GM19438 (cell line): ENCODE results near the gene ARHGAP12.

Experiments
- ATAC-seq: cut with Tn5 transposase; IDR thresholded peaks from one replicate; pipeline ENCODE4 v1.9.1; 2021; ENCODE audit warnings: low read depth; ENCODE audit not compliant: unreplicated experiment

Gene ARHGAP12

GRCh38 chr10:31886885-31887284, 41.7 kb downstream of the ARHGAP12 start:
- no peak for ATAC-seq

- no peak for ATAC-seq
These were observed 42.7 kb downstream of the ARHGAP12 start for GRCh38 chr10:31885971-31886370.

DNA sequence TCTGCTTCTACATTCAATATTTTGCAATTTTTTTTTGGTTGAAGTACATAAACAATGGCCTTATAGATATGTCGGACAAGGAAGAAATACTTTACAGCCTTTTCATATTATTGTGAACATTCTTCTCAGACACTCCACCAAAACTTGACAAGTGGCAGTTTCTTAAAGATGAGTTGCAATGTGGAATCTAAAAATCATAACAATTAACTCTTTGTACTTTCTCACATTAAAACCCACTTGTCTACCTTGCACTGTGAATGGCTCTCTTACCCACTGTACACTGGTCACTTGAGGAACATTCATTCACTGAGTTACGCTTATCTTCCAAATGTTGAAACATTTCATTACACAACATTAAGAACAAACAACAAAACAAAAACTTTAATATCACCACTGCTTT, 44.2 kb downstream of the ARHGAP12 start:
- no peak for ATAC-seq

GRCh38 chr10:31883397-31883796, 45.2 kb downstream of the ARHGAP12 start:
- ATAC-seq, result no peak

- ATAC-seq, result no peak
These were observed 50.1 kb downstream of the ARHGAP12 start for GRCh38 chr10:31878486-31878885.

DNA sequence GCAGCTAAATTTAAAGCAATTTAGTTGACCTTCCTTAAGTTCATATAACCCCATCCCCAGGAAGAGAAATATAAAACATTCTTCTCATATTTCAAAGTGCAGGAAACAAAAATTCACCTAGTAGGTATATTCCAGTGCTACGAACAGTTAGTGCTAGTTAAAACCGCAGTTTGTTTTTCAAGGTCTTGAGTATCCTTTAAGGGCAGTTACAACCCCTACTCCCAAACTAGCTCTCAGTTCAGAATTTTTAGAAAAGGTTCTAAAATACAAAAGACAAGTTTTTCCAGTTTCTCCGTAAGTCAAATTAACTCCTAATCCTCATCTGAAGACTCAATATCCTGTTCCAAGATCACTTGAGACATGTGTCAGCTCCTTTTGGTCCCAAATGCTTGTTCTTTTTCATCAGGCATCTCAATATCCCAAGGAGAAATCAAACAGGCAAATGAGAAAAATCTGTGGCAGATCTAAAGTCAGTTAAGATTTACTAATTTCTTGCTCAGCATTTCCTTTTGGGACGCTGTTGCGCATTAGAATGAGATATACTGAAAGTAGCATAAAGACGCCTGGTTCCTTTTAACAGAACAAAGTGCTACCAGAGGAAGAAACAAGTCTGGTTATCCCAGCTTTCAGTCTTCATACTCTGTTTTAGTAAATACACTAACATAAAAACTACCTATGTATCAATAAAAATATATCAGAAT, 51.8 kb downstream of the ARHGAP12 start:
- ATAC-seq, result no peak

- peak; percentile 93 for ATAC-seq
These were observed 53.0 kb downstream of the ARHGAP12 start for GRCh38 chr10:31875608-31876007.

- no peak for ATAC-seq
These were observed 54.9 kb downstream of the ARHGAP12 start for GRCh38 chr10:31873724-31874123.

GRCh38 chr10:31871266-31872065, 57.2 kb downstream of the ARHGAP12 start:
- no peak for ATAC-seq

- ATAC-seq, result no peak
These were observed 61.0 kb downstream of the ARHGAP12 start for GRCh38 chr10:31867646-31868045.

- no peak for ATAC-seq
These were observed 62.4 kb downstream of the ARHGAP12 start for GRCh38 chr10:31866118-31866670.

DNA sequence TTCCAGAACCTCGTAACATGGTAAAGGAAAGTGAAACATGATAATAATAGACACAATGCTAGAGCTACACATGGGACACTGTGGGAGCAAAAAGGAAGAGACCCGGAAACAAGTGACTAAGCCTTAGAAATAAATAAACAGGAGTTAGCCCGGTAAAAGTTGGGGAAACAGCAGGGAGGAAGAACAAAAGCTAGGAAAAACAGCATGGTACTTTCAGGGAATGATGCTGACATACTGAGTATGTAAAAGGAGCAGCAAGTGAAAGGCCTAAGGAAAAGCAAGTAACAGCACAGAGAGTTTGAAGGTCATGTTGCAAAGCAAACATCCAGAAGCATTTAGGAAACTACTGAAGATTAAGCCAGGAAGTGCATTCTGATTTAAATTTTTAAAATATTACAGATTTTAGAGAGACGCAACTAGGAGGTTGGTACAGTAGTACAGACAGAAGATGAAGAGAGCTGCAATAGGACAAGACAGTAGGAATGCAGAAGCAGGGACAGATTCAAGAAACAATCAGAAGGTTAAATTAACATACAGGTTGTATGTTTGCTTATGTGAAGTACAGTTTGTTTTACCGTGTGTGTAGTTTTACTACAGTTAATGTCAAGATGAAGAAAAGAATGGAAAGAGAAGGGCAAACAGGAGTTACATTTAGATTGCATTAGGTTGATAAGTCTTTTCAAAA, 63.7 kb downstream of the ARHGAP12 start:
- no peak for ATAC-seq

GRCh38 chr10:31855033-31855432, 73.6 kb downstream of the ARHGAP12 start:
- no peak for ATAC-seq

DNA sequence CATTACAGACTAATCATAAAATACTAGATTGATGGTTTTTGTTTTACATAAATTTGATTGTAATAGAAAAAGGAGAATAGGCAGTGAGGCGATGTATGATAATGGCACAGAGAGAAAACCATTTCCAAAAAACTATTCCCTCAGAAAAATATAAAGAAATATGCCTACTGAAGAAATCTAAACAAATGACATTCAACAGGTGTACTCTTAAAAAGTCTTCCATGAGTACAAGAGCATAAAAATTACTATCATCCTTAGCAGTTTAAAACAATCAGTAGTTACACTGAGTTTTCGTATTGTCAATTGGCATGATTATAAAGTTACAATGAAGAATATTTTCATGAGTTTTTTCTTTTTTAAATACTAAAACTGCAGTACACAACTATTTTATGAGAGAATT, 75.0 kb downstream of the ARHGAP12 start:
- no peak for ATAC-seq

DNA sequence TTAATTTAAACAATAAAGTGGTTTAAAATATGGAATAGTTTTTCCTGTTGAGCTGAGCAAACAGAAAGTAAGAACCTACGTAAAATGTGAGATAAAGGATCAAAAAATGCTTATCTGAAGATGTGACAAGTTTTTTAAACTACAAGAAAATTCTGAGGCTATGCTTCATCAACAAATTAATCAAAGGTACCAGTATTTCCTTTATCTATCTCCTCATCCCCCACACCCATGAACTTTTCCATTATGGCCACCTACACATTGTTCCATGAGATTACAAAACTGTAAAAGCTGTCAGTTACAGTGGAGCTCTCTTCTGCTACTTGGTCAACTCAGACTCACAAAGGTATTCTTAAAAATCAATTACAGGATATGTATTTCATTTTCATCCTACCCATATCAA, 77.4 kb downstream of the ARHGAP12 start:
- no peak for ATAC-seq

DNA sequence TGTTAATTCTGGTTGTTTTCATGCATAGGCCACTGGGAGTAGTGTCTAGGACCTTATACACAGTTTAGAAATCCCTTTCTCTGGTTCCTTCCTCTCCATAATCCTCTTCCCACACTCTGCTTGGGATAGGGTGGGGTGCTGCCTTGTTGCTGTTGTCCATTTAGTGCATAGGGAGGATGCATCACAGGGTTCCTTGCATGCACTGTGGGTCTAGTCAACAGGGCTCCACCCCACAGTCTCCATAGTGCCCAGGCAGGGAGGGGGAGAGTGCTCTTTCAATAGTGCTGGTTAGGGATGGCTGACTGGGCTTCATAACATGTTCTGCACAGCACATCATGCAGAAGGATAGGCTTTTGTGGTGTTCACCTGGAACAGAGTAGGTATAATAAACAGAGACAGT, 81.1 kb downstream of the ARHGAP12 start:
- no peak for ATAC-seq

DNA sequence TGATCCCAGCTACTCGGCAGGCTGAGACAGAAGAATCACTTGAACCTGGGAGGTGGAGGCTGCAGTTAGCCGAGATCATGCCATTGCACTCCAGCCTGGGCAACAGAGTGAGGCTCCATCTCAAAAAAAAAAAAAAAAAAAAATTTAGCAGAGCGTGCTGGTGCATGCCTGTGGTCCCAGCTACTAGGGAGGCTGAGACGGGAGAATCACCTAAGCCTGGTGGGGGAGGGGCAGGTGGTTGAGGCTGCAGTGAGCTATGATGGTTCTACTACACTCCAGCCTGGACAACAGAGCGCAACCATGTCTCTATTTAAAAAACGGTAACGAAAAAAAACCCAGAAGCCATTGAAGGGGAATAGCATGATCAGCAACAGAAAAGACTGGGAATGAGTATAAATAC, 89.9 kb downstream of the ARHGAP12 start:
- no peak for ATAC-seq

DNA sequence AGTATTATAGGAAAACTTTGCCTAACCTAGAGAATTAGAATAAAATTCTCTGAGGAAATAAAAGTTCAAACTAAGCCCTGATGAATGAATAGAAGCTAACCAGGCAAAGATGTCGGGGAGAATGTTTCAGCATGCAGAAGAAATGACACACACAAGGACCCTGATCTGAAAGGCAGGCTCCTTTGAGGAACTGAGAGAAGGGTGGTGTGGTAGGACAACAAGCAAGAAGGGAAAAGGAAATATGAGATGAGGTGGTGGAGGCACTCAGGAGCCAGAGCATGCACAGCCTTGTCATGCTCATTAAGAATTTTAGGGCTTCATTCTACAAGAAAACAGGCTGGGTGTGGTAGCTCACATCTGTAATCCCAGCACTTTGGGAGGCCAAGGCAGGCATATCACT, 90.6 kb downstream of the ARHGAP12 start:
- no peak for ATAC-seq

GRCh38 chr10:31836569-31837406, 91.8 kb downstream of the ARHGAP12 start:
- no peak for ATAC-seq

DNA sequence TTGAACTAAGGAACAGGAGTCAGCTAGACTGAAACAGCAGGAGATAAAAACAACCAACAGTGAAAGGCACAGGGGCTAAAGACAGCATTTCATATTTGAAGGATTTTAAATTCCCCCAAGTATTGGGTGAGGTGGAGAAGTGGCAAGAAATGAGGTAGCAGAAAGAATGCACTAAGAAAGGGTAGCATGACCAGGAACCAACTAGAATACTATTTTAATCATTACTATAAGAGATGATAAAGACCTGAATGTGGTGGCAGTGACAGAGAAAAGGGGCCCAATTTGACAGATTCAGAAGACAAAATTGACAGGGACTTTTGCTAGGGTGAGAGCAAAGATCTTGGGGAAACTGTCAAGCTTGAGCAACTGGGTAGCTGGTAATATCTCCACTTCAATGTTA, 94.9 kb downstream of the ARHGAP12 start:
- ATAC-seq, result no peak
